Retinal pigment epithelial cell (primary cell): ENCODE results near the gene MRPS31.

Source experiments
- DNase-seq: peaks from one replicate; pipeline ENCODE4 v3.0.0-alpha.2; 2010; ENCODE audit warnings: low read depth
- H3K4me3 ChIP-seq: 2 replicates; pipeline ENCODE4 v1.5.1; 2011; ENCODE audit warnings: mild to moderate bottlenecking, low read length, control low read depth, moderate library complexity
- TF ChIP-seq, protein P1 (sequence below): conservative IDR thresholded peaks from 2 replicates; pipeline ENCODE4 v1.5.1; 2011; ENCODE audit warnings: low read depth, low read length, control low read depth, inconsistent platforms

MRPS31 gene

DNA sequence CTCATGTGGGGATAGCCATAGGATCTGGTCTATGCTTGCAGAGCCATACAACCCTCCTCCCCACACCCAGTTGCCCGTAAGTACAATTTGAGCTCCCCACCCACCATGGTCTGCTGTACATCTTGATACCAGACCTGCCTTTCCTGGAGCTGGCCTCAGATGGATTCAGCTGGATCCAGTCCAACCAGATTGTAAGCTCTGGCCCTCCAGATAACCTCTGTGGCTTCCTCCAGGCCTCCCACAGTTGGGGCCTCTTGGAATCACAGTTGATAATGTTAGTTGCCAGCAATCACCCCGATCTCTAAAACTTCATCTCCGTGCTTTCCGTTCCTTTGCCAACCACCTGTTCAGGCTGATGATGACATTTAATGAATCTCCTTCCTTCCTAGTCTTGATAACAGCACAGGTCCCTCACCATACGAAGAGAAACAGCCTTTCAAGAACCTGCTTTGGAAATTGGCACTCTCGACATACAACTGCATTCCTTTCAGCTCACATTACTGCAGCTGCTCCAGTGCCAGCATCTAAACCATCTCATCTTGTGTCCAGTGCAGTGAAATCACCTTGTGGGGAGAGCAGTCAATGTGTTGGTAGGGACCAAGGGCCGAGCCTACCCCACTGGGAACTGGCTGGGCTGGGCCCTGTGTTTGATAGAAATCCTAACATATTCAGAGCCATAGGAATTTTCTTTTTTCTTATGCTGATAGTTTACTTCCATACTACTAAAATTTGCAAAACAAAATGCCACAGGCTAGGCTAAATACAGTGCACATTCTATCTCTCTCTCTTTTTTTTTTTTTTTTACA, 89.4 kb downstream of the MRPS31 start:
- H3K4me3 ChIP-seq = no peak overlapping the region
- DNase-seq = no peak
- TF ChIP-seq, protein P1, sequence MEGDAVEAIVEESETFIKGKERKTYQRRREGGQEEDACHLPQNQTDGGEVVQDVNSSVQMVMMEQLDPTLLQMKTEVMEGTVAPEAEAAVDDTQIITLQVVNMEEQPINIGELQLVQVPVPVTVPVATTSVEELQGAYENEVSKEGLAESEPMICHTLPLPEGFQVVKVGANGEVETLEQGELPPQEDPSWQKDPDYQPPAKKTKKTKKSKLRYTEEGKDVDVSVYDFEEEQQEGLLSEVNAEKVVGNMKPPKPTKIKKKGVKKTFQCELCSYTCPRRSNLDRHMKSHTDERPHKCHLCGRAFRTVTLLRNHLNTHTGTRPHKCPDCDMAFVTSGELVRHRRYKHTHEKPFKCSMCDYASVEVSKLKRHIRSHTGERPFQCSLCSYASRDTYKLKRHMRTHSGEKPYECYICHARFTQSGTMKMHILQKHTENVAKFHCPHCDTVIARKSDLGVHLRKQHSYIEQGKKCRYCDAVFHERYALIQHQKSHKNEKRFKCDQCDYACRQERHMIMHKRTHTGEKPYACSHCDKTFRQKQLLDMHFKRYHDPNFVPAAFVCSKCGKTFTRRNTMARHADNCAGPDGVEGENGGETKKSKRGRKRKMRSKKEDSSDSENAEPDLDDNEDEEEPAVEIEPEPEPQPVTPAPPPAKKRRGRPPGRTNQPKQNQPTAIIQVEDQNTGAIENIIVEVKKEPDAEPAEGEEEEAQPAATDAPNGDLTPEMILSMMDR = no peak

DNA sequence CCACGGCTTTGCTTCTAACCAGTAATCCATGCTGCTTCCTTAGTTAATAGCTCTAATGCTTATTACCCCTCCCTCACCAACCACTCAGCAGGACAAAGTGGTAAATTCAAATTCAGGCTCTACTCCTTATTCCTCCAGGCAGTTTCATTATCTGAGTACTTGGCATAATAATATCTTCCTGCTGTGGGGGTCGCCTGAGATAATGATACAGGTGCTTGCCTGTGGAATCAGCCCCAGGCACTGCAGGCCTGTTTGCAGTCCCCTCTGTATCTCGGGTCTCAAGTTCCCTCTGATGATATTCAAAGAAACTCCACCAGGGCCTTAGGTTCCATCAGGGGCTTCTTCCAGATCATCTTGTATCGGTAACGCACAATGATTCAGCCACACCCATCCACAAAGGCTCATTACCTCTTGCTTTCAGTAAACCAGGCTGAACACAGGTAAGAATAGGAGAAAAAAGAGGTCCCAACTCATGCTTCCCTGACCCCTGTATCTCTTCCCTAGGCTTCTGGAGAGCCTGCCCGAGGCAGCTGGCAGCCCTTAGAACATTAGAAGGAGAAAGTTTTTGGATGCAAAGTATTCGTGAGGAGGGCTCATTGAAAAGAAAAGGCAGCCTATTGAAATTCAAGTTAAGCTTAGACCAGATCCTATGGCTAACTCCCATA, 90.2 kb downstream of the MRPS31 start:
- DNase-seq = no peak
- TF ChIP-seq, protein P1 = no peak

DNA sequence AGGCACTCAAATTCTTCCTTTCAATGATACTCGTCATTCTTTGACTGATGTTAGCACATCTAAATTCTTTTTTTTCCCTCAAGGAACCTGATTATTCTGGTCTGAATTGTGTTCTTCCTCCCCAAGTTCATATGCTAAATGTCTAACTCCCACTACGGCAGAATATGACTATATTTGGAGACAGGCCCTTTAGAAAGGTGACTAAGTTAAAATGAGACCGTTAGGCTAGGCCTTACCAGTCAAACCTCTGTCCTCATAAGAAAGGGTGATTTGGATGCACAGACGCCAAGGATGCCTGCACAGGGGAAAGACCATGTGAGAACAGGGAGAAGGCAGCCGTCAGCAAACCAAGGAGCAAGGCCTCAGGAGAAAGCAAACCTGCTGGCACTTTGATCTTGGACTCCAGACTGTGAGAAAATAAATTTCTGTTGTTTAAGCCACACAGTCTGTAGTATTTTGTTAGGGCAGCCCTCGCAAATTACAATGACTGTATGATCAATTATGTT, 91.5 kb downstream of the MRPS31 start:
- TF ChIP-seq, protein P1 = no peak
- DNase-seq = no peak

More for the DNA sequence above, 90.2 kb downstream of the MRPS31 start:
- no peak overlapping the region for H3K4me3 ChIP-seq

More for the DNA sequence above, 91.5 kb downstream of the MRPS31 start:
- no peak overlapping the region for H3K4me3 ChIP-seq
